Measurements from ENCODE around the gene ZNF581. TPM values are rescaled to one million over a fixed set of nuclear protein-coding genes. Genes with fewer than 3 reads are reported as not detected.
A peak's percentile ranks its signal among the peaks of the same experiment; 100 is the strongest.

ZNF581 gene
- total RNA-seq, 1 experiment from 2014 or later: 65.1 TPM

GRCh38 chr19:55652311-55653128 lies 9.1 kb downstream of the ZNF581 start:
- Histone ChIP-seq H4K20me1 (ENCODE audit: control insufficient read depth, insufficient read depth, insufficient read length) (peaks cover 5% of the 10 kb centered on the region), H3K4ac (ENCODE audit: low read depth, low read length) (no peak overlapping the region), H3K18ac (ENCODE audit: insufficient read length, low read depth, low read length) (no peak overlapping the region), H4K91ac (ENCODE audit: insufficient read length, low read depth, low read length) (no peak overlapping the region), H2BK5ac (ENCODE audit: insufficient read length, low read length) (no peak overlapping the region), H3K14ac (ENCODE audit: insufficient read depth, low read length) (no peak overlapping the region), H3K9ac (ENCODE audit: extremely low read depth, insufficient read length, low read length) (no peak overlapping the region), H3K79me2 (ENCODE audit: insufficient read depth, low read length) (peaks cover 20% of the 10 kb centered on the region), H3K23me2 (ENCODE audit: insufficient read length, low read depth, low read length, poor library complexity, severe bottlenecking) (peaks cover 31% of the 10 kb centered on the region), H3K79me1 (ENCODE audit: insufficient read depth, low read depth, low read length, poor library complexity, severe bottlenecking) (no peaks in the 10 kb centered on the region), H2BK120ac (ENCODE audit: low read depth, low read length, poor library complexity, severe bottlenecking) (no peak overlapping the region), H2BK20ac (ENCODE audit: low read depth, low read length, poor library complexity, severe bottlenecking) (no peak overlapping the region), H2BK15ac (ENCODE audit: low read depth, low read length) (no peak overlapping the region), H3K23ac (ENCODE audit: insufficient read length, low read depth, low read length) (no peak overlapping the region), H4K5ac (ENCODE audit: insufficient read length, low read depth, low read length) (no peak overlapping the region), H3K4me2 (ENCODE audit: insufficient read depth, insufficient read length, low read length) (no peak overlapping the region), H3T11ph (ENCODE audit: low read length) (no peak overlapping the region), H2BK12ac (ENCODE audit: insufficient read length, low read depth, low read length) (no peak overlapping the region), H3K56ac (ENCODE audit: insufficient read length, low read depth, low read length) (no peak overlapping the region), H3K27me3 (ENCODE audit: insufficient read depth, low read length) (no peaks in the 10 kb centered on the region), H3K9me3 (ENCODE audit: control insufficient read depth, low read depth, low read length) (no peaks in the 10 kb centered on the region), H4K8ac (replicated peaks; ENCODE audit: insufficient read length, low read depth, low read length) (no peak overlapping the region), H2AFZ (ENCODE audit: low read length) (no peak overlapping the region), H3K4me1 (ENCODE audit: insufficient read depth, low read length) (peaks cover 5% of the 10 kb centered on the region; the same call in 1 of the 2 replicates), H2AK5ac (ENCODE audit: insufficient read length, low read length) (no peak overlapping the region), H3K27ac (ENCODE audit: insufficient read length, low read depth, low read length) (no peak overlapping the region)
- no CpG with 5 or more reads among the region's 71 CpGs for WGBS (ENCODE audit: extremely low coverage, insufficient read length, low lambda C conversion rate)
- H3K27ac Mint-ChIP-seq: peak overlapping the region in 2 of 3 experiments; percentile 59 to 89; a peak in 3 of 7 replicates
- DNase-seq: peak; percentile 83
- TF ChIP-seq, protein P1, sequence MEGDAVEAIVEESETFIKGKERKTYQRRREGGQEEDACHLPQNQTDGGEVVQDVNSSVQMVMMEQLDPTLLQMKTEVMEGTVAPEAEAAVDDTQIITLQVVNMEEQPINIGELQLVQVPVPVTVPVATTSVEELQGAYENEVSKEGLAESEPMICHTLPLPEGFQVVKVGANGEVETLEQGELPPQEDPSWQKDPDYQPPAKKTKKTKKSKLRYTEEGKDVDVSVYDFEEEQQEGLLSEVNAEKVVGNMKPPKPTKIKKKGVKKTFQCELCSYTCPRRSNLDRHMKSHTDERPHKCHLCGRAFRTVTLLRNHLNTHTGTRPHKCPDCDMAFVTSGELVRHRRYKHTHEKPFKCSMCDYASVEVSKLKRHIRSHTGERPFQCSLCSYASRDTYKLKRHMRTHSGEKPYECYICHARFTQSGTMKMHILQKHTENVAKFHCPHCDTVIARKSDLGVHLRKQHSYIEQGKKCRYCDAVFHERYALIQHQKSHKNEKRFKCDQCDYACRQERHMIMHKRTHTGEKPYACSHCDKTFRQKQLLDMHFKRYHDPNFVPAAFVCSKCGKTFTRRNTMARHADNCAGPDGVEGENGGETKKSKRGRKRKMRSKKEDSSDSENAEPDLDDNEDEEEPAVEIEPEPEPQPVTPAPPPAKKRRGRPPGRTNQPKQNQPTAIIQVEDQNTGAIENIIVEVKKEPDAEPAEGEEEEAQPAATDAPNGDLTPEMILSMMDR (conservative IDR thresholded peaks at IDR 0.05): no peak
- H3K4me3 Mint-ChIP-seq: peak overlapping the region; percentile 41 to 93
- H3K36me3 Mint-ChIP-seq (ENCODE audit: insufficient read depth in 1 of 3, low read depth in 3 of 3): peaks cover 6 to 49% (median 31%) of the 10 kb centered on the region in 3 experiments; a peak in 6 of 7 replicates
- peaks cover 0 to 3% of the 10 kb centered on the region in 2 experiments; a peak in 3 of 5 replicates for H3K9me3 Mint-ChIP-seq
- no peaks in the 10 kb centered on the region; the same call in 1 of the 2 replicates for H3K27me3 Mint-ChIP-seq (ENCODE audit: low read depth)
- peaks cover 26 to 28% of the 10 kb centered on the region in 2 experiments for H3K4me1 Mint-ChIP-seq

Measured in H9 (cell line).